Trophoblast cell (in vitro differentiated cells and primary cell): ENCODE data around the gene LMO3.

Experiments
- DNase-seq, 2 donors: peaks; one replicate each; pipeline ENCODE4 v3.0.0-alpha.2; 2016
- H2AFZ ChIP-seq: 2 replicates; pipeline ENCODE4 v1.6.1; 2013; ENCODE audit warnings: low read length, moderate library complexity, mild to moderate bottlenecking; ENCODE audit not compliant: insufficient read depth, poor library complexity
- H2AK5ac ChIP-seq: 2 replicates; pipeline ENCODE4 v1.6.1; 2013; ENCODE audit warnings: mild to moderate bottlenecking, low read length
- H2BK120ac ChIP-seq: 2 replicates; pipeline ENCODE4 v1.6.1; 2013; ENCODE audit warnings: low read length, mild to moderate bottlenecking, moderate library complexity; ENCODE audit not compliant: insufficient read depth, poor library complexity
- H2BK12ac ChIP-seq: 2 replicates; pipeline ENCODE4 v1.6.1; 2013; ENCODE audit warnings: mild to moderate bottlenecking, low read length, moderate library complexity
- H2BK5ac ChIP-seq: 2 replicates; pipeline ENCODE4 v1.6.1; 2013; ENCODE audit warnings: low read length, low read depth, moderate library complexity, mild to moderate bottlenecking; ENCODE audit not compliant: poor library complexity
- H3K14ac ChIP-seq: 2 replicates; pipeline ENCODE4 v1.6.1; 2013; ENCODE audit warnings: mild to moderate bottlenecking, low read length
- H3K18ac ChIP-seq: 2 replicates; pipeline ENCODE4 v1.6.1; 2013; ENCODE audit warnings: mild to moderate bottlenecking, low read length
- H3K23ac ChIP-seq: 2 replicates; pipeline ENCODE4 v1.6.1; 2013; ENCODE audit warnings: low read length
- H3K27ac ChIP-seq: 2 replicates; pipeline ENCODE4 v1.5.1; 2013; ENCODE audit warnings: low read depth, mild to moderate bottlenecking, inconsistent platforms, low read length, moderate library complexity
- H3K27me3 ChIP-seq: 2 replicates; pipeline ENCODE4 v1.6.1; 2013; ENCODE audit warnings: inconsistent platforms, mild to moderate bottlenecking, low read length, moderate library complexity; ENCODE audit not compliant: insufficient read depth
- H3K36me3 ChIP-seq, 2 experiments: 1 replicate in 1 of 2; 2 replicates in 1 of 2; pipeline ENCODE4 v1.6.1; 2013; ENCODE audit warnings: low read length in 2 of 2, mild to moderate bottlenecking in 2 of 2, moderate library complexity in 1 of 2; ENCODE audit not compliant: insufficient read depth in 2 of 2, control insufficient read depth in 1 of 2
- H3K4ac ChIP-seq: 2 replicates; pipeline ENCODE4 v1.6.1; 2013; ENCODE audit warnings: low read depth, mild to moderate bottlenecking, low read length, moderate library complexity
- H3K4me1 ChIP-seq, 2 experiments: 1 replicate in 1 of 2; 2 replicates in 1 of 2; pipeline ENCODE4 v1.6.1; 2013; ENCODE audit warnings: low read length in 2 of 2, mild to moderate bottlenecking in 2 of 2, moderate library complexity in 1 of 2; ENCODE audit not compliant: insufficient read depth in 2 of 2, control insufficient read depth in 1 of 2
- H3K4me2 ChIP-seq: 2 replicates; pipeline ENCODE4 v1.6.1; 2013; ENCODE audit warnings: inconsistent platforms, mild to moderate bottlenecking, low read length, moderate library complexity
- H3K4me3 ChIP-seq: 2 replicates; pipeline ENCODE4 v1.5.1; 2013; ENCODE audit warnings: mild to moderate bottlenecking, low read depth, low read length, inconsistent platforms
- H3K79me1 ChIP-seq: one replicate; pipeline ENCODE4 v1.6.1; 2013; ENCODE audit warnings: low read length
- H3K79me2 ChIP-seq: 2 replicates; pipeline ENCODE4 v1.6.1; 2013; ENCODE audit warnings: low read length, mild to moderate bottlenecking; ENCODE audit not compliant: control insufficient read depth, insufficient read depth, poor library complexity
- H3K9ac ChIP-seq: 2 replicates; pipeline ENCODE4 v1.6.1; 2013; ENCODE audit warnings: mild to moderate bottlenecking, low read length
- H3K9me3 ChIP-seq: 2 replicates; pipeline ENCODE4 v1.6.1; 2013; ENCODE audit warnings: low read depth, mild to moderate bottlenecking, control low read depth, inconsistent platforms, low read length; ENCODE audit not compliant: insufficient read depth
- H4K12ac ChIP-seq: 2 replicates; pipeline ENCODE4 v1.6.1; 2013; ENCODE audit warnings: low read depth, mild to moderate bottlenecking, low read length, moderate library complexity
- H4K8ac ChIP-seq: 2 replicates; pipeline ENCODE4 v1.6.1; 2013; ENCODE audit warnings: low read depth, mild to moderate bottlenecking, low read length, moderate library complexity
- H4K91ac ChIP-seq: one replicate; pipeline ENCODE4 v1.6.1; 2013; ENCODE audit warnings: low read depth, mild to moderate bottlenecking, low read length, moderate library complexity
- WGBS: extraction: QIAGEN DNeasy Blood & Tissue Kit; methylation state at CpG from one replicate; pipeline ENCODE4 v1.1.7; 2013; ENCODE audit warnings: missing lambda C conversion rate; ENCODE audit not compliant: insufficient read length, insufficient coverage; ENCODE audit errors: extremely low coverage; 5-methylcytosine and 5-hydroxymethylcytosine counted together

LMO3 gene

DNA sequence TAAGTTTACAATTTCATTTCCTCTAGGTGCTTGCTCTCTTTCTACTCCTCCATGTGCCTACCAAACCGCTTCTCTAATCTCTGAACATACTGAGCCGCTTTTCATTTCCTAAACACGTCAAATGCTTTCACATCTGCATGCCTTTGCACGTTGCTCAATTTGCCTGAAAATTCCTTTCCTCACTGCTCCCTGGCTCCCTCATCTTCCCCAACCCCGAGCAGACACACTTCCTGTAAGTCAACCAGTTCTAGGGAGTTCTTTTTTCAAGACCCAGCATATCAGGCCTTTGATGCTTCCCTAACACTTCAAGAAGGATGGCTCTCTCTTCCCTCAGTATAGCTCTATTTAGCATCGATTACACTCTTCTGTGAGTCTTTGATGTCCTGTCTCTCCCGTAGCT lies 50.3 kb downstream of the LMO3 start:
- no peaks in the 10 kb centered on the region for H3K79me2 ChIP-seq
- peak; percentile 58 to 75 for DNase-seq
- H4K8ac ChIP-seq: no peak overlapping the region
- H3K4me1 ChIP-seq: no peaks in the 10 kb centered on the region
- H3K36me3 ChIP-seq: no peaks in the 10 kb centered on the region
- no peak overlapping the region for H3K27ac ChIP-seq
- no peaks in the 10 kb centered on the region for H3K79me1 ChIP-seq
- H3K23ac ChIP-seq: no peak overlapping the region
- no peak overlapping the region for H3K4me2 ChIP-seq
- no peak overlapping the region for H3K14ac ChIP-seq
- no peak overlapping the region for H2BK5ac ChIP-seq
- no peak overlapping the region for H4K91ac ChIP-seq
- no peak overlapping the region for H3K4me3 ChIP-seq
- no peak overlapping the region for H4K12ac ChIP-seq
- no peak overlapping the region for H2AFZ ChIP-seq
- no CpG with 5 or more reads among the region's 7 CpGs for WGBS
- H3K27me3 ChIP-seq: no peaks in the 10 kb centered on the region
- H2BK12ac ChIP-seq: no peak overlapping the region
- H3K9me3 ChIP-seq: no peaks in the 10 kb centered on the region
- no peak overlapping the region for H3K18ac ChIP-seq
- H3K4ac ChIP-seq: no peak overlapping the region
- no peak overlapping the region for H3K9ac ChIP-seq
- no peak overlapping the region for H2BK120ac ChIP-seq
- no peak overlapping the region for H2AK5ac ChIP-seq

DNA sequence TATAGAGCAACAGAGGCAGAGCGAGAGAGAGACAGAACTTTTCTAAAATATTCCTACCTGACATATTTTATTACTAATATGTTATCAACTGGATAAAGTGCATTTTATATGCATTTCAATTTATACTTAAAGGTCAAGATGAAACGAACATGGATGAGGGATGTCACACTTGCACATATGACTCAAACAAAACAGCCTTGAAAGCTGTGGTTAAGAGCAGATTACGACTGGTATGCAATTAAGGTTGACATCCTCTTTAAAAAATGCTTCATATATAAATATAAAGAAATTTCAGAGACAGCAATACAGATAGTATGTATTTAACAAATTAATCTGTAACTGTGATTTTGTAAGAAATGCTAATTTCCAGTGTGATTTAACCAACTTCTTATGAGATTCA lies 52.5 kb downstream of the LMO3 start:
- DNase-seq: no peak
- WGBS: no CpG with 5 or more reads among the region's 3 CpGs
- H2BK120ac ChIP-seq: no peak overlapping the region

DNA sequence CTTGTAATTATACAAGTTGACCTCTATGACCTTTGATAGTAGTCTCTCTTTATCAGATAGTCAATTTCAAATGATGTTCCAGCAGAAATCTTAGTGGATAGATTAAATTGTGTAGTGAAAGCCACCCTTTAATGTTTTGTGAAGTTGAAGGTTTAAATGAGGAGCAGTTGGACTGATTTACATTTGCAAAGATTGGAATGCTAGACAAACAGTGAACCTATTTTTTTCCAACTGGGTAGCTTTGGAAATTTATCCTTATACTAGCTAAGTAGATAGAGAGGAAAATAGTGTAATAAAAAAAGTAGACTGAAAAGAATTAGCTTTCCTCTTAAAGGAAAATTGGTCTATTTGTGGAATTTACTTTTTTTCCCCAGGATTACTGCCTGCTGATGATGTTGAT lies 53.7 kb downstream of the LMO3 start:
- Histone ChIP-seq H3K79me1 (no peaks in the 10 kb centered on the region), H4K91ac (no peak overlapping the region), H3K79me2 (no peaks in the 10 kb centered on the region), H3K4ac (no peak overlapping the region), H4K8ac (no peak overlapping the region), H4K12ac (no peak overlapping the region), H2AK5ac (no peak overlapping the region), H3K27me3 (no peaks in the 10 kb centered on the region), H2BK12ac (no peak overlapping the region), H3K4me2 (no peak overlapping the region), H3K27ac (no peak overlapping the region), H3K14ac (no peak overlapping the region), H3K9ac (no peak overlapping the region), H3K4me1 (no peaks in the 10 kb centered on the region), H3K23ac (no peak overlapping the region), H2BK5ac (no peak overlapping the region), H3K4me3 (no peak overlapping the region), H2AFZ (no peak overlapping the region), H2BK120ac (no peak overlapping the region), H3K18ac (no peak overlapping the region), H3K36me3 (no peaks in the 10 kb centered on the region), H3K9me3 (no peaks in the 10 kb centered on the region)
- DNase-seq: no peak

More for the DNA sequence above, 52.5 kb downstream of the LMO3 start:
- H3K27me3 ChIP-seq: no peaks in the 10 kb centered on the region
- no peak overlapping the region for H4K91ac ChIP-seq
- H2BK12ac ChIP-seq: no peak overlapping the region
- H4K8ac ChIP-seq: no peak overlapping the region
- no peak overlapping the region for H3K4me3 ChIP-seq
- H3K79me2 ChIP-seq: no peaks in the 10 kb centered on the region
- H3K9ac ChIP-seq: no peak overlapping the region
- no peak overlapping the region for H2AFZ ChIP-seq
- H3K4me2 ChIP-seq: no peak overlapping the region
- no peak overlapping the region for H4K12ac ChIP-seq
- H3K23ac ChIP-seq: no peak overlapping the region
- no peak overlapping the region for H3K27ac ChIP-seq
- H3K79me1 ChIP-seq: no peaks in the 10 kb centered on the region
- no peak overlapping the region for H3K4ac ChIP-seq
- no peaks in the 10 kb centered on the region for H3K36me3 ChIP-seq
- no peaks in the 10 kb centered on the region for H3K9me3 ChIP-seq
- H3K14ac ChIP-seq: no peak overlapping the region
- no peaks in the 10 kb centered on the region for H3K4me1 ChIP-seq
- H2AK5ac ChIP-seq: no peak overlapping the region
- no peak overlapping the region for H3K18ac ChIP-seq
- H2BK5ac ChIP-seq: no peak overlapping the region

DNA sequence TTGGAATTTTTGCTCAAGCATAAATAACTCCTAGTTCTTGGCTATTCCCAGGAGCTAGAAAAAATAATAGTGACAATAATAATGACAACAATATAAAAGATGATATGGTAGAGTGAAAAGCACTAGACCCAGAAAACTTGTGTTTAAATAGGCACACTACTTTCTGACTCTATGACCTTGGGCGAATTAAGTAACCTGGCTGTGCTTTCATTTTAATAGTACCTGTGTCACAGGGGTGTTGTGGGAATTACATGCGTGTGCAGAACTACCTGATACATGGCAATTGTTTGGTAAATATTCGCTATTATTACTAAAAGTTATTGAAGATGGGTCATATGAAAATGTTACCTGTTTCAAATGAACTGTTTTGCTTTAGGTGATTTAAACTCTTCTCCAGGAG lies 60.1 kb downstream of the LMO3 start:
- H3K9me3 ChIP-seq: no peaks in the 10 kb centered on the region

More for the DNA sequence above, 60.1 kb downstream of the LMO3 start:
- Histone ChIP-seq H3K79me2 (no peaks in the 10 kb centered on the region), H3K27me3 (no peaks in the 10 kb centered on the region), H2BK120ac (no peak overlapping the region), H3K4me2 (no peak overlapping the region), H3K4me3 (no peak overlapping the region), H3K79me1 (no peaks in the 10 kb centered on the region), H3K36me3 (no peaks in the 10 kb centered on the region), H4K12ac (no peak overlapping the region), H4K8ac (no peak overlapping the region), H3K27ac (no peak overlapping the region), H4K91ac (no peak overlapping the region), H2BK5ac (no peak overlapping the region), H3K4ac (no peak overlapping the region), H3K23ac (no peak overlapping the region), H2AK5ac (no peak overlapping the region), H3K18ac (no peak overlapping the region), H3K4me1 (no peaks in the 10 kb centered on the region), H2AFZ (no peak overlapping the region), H3K9ac (no peak overlapping the region), H2BK12ac (no peak overlapping the region), H3K14ac (no peak overlapping the region)
- no peak for DNase-seq
- WGBS: no CpG with 5 or more reads among the region's 3 CpGs
